T-helper 17 cell (primary cell): Measurements from ENCODE around the gene DNAJB13. TPM values are rescaled to one million over a fixed set of nuclear protein-coding genes. Genes with fewer than 3 reads are reported as not detected.
"Not testable (repeated sequence)": the region's sequence is repeated elsewhere in the genome, so short reads cannot be mapped to it uniquely, and the experiment has no call there.

Experiments
- ATAC-seq: fragments of 150-1000 bp; cut with Tn5 transposase; 2 replicates; pipeline ENCODE4 v1.10.0; 2021; ENCODE audit warnings: mild to moderate bottlenecking, moderate library complexity
- DNase-seq, 3 donors: peaks; one replicate each; pipeline versions ENCODE4 v3.0.0 to v3.0.0-alpha.2; 2020 to 2021
- H3K9me3 ChIP-seq: one replicate; pipeline ENCODE4 v1.7.0; 2013; ENCODE audit warnings: low read length, mild to moderate bottlenecking; ENCODE audit not compliant: control insufficient read depth, poor library complexity, severe bottlenecking
- H3K27ac Mint-ChIP-seq: one replicate; pipeline ENCODE4 v1.8.0; 2022; ENCODE audit warnings: mild to moderate bottlenecking, moderate library complexity, mixed read lengths
- H3K27me3 Mint-ChIP-seq: one replicate; pipeline ENCODE4 v1.8.0; 2022; ENCODE audit warnings: mixed read lengths
- H3K36me3 Mint-ChIP-seq: one replicate; pipeline ENCODE4 v1.8.0; 2022; ENCODE audit warnings: low read depth, mixed read lengths
- H3K4me1 Mint-ChIP-seq: one replicate; pipeline ENCODE4 v1.8.0; 2022; ENCODE audit warnings: mild to moderate bottlenecking, mixed read lengths
- H3K4me3 Mint-ChIP-seq: one replicate; pipeline ENCODE4 v1.8.0; 2022; ENCODE audit warnings: mild to moderate bottlenecking, moderate library complexity, mixed read lengths
- total RNA-seq, 4 donors: library from RNA in 2 of 4; stranded (reverse) in 2 of 4; gene quantifications; one replicate each; pipeline ENCODE4 v1.2.3 and lab custom pipeline; 2022 to 2026

The DNAJB13 gene, protein sequence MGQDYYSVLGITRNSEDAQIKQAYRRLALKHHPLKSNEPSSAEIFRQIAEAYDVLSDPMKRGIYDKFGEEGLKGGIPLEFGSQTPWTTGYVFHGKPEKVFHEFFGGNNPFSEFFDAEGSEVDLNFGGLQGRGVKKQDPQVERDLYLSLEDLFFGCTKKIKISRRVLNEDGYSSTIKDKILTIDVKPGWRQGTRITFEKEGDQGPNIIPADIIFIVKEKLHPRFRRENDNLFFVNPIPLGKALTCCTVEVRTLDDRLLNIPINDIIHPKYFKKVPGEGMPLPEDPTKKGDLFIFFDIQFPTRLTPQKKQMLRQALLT
- total RNA-seq (under 1 TPM in 1 of 2 donors, not detected in 1; 0.40 TPM), total RNA-seq (lab: John Stamatoyannopoulos, UW) (0 to 0.08 reads per million in 2 donors)

DNA sequence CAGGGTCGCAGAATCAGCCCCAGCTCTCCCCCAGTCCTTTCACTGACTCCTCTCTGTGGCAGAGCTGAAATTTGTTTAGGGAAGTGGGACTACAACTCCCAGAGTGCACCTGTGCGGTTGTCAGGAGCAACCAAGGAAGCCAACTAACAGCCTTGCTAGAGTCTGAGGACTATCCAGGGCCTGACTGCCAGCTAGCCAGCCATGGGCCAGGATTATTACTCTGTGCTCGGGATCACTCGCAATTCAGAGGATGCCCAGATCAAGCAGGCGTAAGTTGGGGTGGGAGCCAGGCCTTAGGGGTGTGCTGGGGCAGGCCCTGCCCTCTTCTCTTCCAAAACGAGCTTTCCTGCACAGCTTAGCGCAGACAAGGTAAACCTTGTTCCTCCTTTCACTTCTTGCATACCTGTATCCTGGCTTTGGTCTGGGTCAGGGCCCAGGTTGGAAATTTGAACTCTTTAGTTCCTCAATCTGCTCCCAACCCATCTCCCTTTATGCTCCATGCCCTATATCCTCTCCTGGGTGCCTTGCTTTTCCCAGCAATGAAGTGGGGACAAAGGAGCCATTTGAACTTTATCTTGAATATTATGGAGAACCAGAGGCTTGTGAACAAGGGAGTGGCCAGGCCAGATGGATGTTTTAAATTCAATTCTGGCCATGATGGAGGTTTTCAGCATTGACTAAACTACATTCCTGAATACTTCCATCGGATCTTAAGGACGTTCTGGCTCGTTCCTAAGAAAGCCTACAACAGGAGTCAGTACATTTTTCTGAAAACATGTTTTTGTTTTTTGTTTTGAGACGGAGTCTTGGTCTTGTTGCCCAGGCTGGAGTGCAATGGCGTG lies at the start of gene DNAJB13:
Gene DNAJB13, plus strand, starts transcription at position 158 of the 842 bp plus-strand sequence. Its CDS starts 44 bp downstream, at position 202.
- DNase-seq (no peak), ATAC-seq (peak; percentile 61)
- Mint-ChIP-seq H3K36me3 (peaks cover 5% of the 10 kb centered on the region), H3K27ac (no peak within 1 kb of the TSS), H3K27me3 (peaks cover 14% of the 10 kb centered on the region), H3K4me3 (no peak within 1 kb of the TSS), H3K4me1 (peaks cover 2% of the 10 kb centered on the region)
- no peaks in the 10 kb centered on the region for H3K9me3 ChIP-seq

DNA sequence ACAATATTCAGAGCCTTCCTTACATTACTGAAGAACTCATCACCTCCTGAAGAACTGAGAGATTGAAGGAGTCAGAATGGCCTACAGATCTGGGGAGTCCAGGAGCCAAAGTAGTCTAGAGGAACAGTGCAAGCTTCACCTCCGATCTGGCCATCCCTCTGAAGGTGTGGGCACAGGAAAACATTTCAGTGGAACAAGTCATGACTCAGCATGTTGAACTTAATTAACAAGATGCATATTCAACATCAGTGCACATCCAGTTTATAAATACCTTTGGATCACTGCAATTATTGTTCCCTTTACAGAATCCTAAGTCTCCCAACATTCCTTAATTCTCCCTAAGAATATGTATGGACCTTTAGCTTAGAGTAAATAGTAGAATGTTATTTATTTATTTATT lies 48.5 kb upstream of the DNAJB13 start:
- no peaks in the 10 kb centered on the region for H3K4me1 Mint-ChIP-seq
- peaks cover 6% of the 10 kb centered on the region for H3K36me3 Mint-ChIP-seq
- no peak for DNase-seq
- no peak overlapping the region for H3K27ac Mint-ChIP-seq
- no peak overlapping the region for H3K4me3 Mint-ChIP-seq
- H3K27me3 Mint-ChIP-seq: no peaks in the 10 kb centered on the region
- ATAC-seq: no peak
- H3K9me3 ChIP-seq: no peaks in the 10 kb centered on the region

DNA sequence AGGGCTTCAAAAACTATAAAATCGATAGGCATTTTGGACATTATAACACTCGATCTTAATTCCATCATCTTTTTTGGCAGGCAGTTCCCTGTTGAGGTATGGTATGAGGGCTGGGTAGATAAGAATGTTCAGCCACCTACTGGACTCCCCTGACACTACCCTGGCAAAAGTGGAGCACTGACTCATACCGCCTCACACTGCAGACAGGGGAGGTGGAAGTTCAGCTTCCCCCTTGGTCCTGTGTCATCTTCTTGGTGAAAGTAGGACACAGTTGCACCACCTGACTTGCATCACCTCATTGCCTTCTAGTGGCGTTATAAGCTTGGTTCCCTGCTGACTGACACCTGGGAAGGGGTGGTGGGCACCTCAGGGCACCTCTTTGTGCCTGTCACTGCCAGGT lies 43.6 kb upstream of the DNAJB13 start:
- Mint-ChIP-seq H3K4me3 (no peak overlapping the region), H3K27me3 (no peaks in the 10 kb centered on the region), H3K27ac (peak overlapping the region; percentile 4), H3K4me1 (peaks cover 7% of the 10 kb centered on the region), H3K36me3 (peaks cover 12% of the 10 kb centered on the region)
- DNase-seq (no peak), ATAC-seq (peak; percentile 77)
- no peaks in the 10 kb centered on the region for H3K9me3 ChIP-seq

DNA sequence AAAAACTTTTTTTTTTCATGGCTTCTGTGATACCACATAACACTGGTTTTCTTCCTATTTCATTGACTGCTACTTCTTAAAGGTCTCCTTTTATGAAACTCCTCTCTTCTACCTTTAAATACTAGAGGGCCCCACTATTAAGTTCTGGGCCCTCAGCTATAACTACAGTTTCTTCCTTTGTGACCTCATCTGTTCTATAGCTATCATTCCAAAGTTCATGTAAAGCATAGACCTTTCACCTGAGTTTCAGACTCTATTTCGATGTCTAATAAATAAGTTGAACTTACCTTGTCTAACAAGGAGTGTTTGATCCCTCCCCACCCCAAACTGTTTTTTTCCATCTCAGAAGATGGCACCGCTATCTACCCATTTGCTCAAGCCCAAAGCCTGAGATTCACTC lies 38.8 kb upstream of the DNAJB13 start:
- peaks cover 12% of the 10 kb centered on the region for H3K4me1 Mint-ChIP-seq
- DNase-seq (no peak), ATAC-seq (no peak)
- peaks cover 21% of the 10 kb centered on the region for H3K36me3 Mint-ChIP-seq
- H3K27me3 Mint-ChIP-seq: no peaks in the 10 kb centered on the region
- no peak overlapping the region for H3K4me3 Mint-ChIP-seq
- H3K27ac Mint-ChIP-seq: peak overlapping the region; percentile 77
- no peaks in the 10 kb centered on the region for H3K9me3 ChIP-seq

- no peaks in the 10 kb centered on the region for H3K27me3 Mint-ChIP-seq
- H3K36me3 Mint-ChIP-seq: peaks cover 21% of the 10 kb centered on the region
- DNase-seq (no peak), ATAC-seq (no peak)
- peaks cover 12% of the 10 kb centered on the region for H3K4me1 Mint-ChIP-seq
- H3K9me3 ChIP-seq: no peaks in the 10 kb centered on the region
- H3K27ac Mint-ChIP-seq: no peak overlapping the region
- H3K4me3 Mint-ChIP-seq: no peak overlapping the region
These were observed 37.4 kb upstream of the DNAJB13 start for GRCh38 chr11:73913472-73913871.

DNA sequence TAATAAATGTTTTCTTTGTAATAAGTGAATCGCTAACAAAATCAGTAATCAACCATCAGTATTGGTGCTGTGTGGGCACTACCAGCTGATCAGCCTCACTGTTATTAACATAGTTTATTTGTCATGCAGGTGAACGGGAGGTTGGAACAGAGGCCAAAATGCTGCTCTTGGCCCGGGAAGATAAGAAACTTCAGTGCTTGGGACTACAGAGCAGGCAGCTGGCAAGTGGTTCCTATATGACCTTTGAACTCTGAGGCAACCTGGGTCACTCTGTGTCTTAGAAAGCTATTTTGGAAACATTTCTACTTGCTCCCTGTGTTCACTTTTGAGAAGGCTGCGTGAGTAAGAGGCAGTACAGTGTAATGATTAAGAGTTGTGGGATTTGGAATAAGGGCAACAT lies 36.5 kb upstream of the DNAJB13 start:
- Mint-ChIP-seq H3K4me1 (peaks cover 12% of the 10 kb centered on the region), H3K36me3 (peaks cover 24% of the 10 kb centered on the region), H3K4me3 (no peak overlapping the region), H3K27me3 (no peaks in the 10 kb centered on the region), H3K27ac (no peak overlapping the region)
- no peaks in the 10 kb centered on the region for H3K9me3 ChIP-seq
- no peak for DNase-seq
- no peak for ATAC-seq

DNA sequence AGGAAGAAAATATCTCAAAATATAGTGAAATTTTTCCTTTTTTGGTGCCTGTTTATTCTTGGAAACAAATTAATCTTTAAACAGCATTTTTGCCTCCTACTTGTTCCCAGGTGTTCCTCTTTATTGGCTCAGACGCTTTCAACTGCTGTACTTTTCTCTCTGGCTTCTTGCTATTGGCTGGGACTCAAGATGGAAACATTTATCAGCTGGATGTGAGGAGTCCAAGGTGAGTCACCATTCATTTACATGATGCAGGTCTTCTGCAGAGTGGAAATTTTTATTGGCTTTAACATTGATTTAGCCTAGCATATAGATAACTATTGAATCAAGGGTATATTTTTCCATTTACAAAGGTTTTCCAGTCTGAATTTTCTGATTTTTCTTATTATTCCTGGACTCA lies 34.4 kb upstream of the DNAJB13 start:
- ATAC-seq (no peak), DNase-seq (no peak)
- H3K27me3 Mint-ChIP-seq: no peaks in the 10 kb centered on the region
- H3K9me3 ChIP-seq: no peaks in the 10 kb centered on the region
- H3K36me3 Mint-ChIP-seq: peaks cover 19% of the 10 kb centered on the region
- no peak overlapping the region for H3K27ac Mint-ChIP-seq
- peaks cover 9% of the 10 kb centered on the region for H3K4me1 Mint-ChIP-seq
- H3K4me3 Mint-ChIP-seq: no peak overlapping the region

GRCh38 chr11:73921180-73921579 lies 29.6 kb upstream of the DNAJB13 start:
- no peaks in the 10 kb centered on the region for H3K9me3 ChIP-seq
- H3K36me3 Mint-ChIP-seq: peaks cover 9% of the 10 kb centered on the region
- no peak overlapping the region for H3K27ac Mint-ChIP-seq
- no peaks in the 10 kb centered on the region for H3K4me1 Mint-ChIP-seq
- H3K4me3 Mint-ChIP-seq: no peak overlapping the region
- no peaks in the 10 kb centered on the region for H3K27me3 Mint-ChIP-seq
- ATAC-seq (no peak), DNase-seq (no peak)

GRCh38 chr11:73929388-73929787 lies 21.4 kb upstream of the DNAJB13 start:
- Mint-ChIP-seq H3K4me1 (no peaks in the 10 kb centered on the region), H3K4me3 (no peak overlapping the region), H3K27me3 (no peaks in the 10 kb centered on the region), H3K27ac (peak overlapping the region; percentile 3), H3K36me3 (peaks cover 4% of the 10 kb centered on the region)
- ATAC-seq (no peak), DNase-seq (no peak)
- H3K9me3 ChIP-seq: no peaks in the 10 kb centered on the region

GRCh38 chr11:73931039-73931645 lies 19.7 kb upstream of the DNAJB13 start:
- no peaks in the 10 kb centered on the region for H3K9me3 ChIP-seq
- ATAC-seq (no peak), DNase-seq (no peak)
- Mint-ChIP-seq H3K4me3 (no peak overlapping the region), H3K27ac (no peak overlapping the region), H3K36me3 (peaks cover 4% of the 10 kb centered on the region), H3K4me1 (no peaks in the 10 kb centered on the region), H3K27me3 (no peaks in the 10 kb centered on the region)

DNA sequence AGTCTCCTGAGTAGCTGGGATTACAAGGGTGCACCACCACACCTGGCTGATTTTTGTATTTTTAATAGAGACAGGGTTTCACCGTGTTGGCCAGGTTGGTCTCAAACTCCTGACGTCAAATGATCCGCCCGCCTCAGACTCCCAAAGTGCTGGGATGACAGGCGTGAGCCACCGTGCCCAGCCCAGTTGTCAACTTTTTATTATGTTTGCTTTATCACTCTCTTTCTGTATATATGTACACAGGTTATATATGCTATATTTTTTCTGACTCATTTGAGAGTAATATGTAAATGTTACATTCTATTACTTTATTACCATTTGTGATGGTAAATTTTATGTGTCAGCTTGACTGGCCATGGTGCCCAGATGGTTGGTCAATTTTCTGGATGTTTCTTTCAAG lies 18.9 kb upstream of the DNAJB13 start:
- Mint-ChIP-seq H3K27me3 (no peaks in the 10 kb centered on the region), H3K27ac (no peak overlapping the region)
- ATAC-seq: no peak

DNA sequence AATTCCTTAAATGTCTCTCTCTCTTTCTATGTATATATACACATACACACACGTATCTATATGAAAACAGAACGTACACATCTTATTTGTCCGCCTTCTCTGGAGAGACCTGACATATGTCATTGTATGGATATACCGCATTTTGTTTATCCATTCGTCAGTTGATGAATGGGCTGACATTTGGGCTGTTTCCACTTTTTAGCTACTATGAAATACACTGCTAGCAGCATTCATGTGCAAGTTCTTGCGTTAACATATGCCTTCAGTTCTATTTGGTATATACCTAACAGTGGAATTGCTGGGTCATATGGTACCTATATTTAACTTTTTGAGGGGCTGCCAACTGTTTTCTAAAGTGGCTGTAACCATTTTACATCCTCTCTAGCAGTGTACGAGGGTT lies 18.0 kb upstream of the DNAJB13 start:
- Mint-ChIP-seq H3K36me3 (peaks cover 4% of the 10 kb centered on the region), H3K4me3 (no peak overlapping the region), H3K4me1 (no peaks in the 10 kb centered on the region), H3K27me3 (no peaks in the 10 kb centered on the region), H3K27ac (no peak overlapping the region)
- no peak for ATAC-seq
- H3K9me3 ChIP-seq: no peaks in the 10 kb centered on the region
- DNase-seq: no peak

More for the DNA sequence above, 18.9 kb upstream of the DNAJB13 start:
- no peak for DNase-seq
- Mint-ChIP-seq H3K36me3 (peaks cover 4% of the 10 kb centered on the region), H3K4me1 (no peaks in the 10 kb centered on the region), H3K4me3 (no peak overlapping the region)
- H3K9me3 ChIP-seq: no peaks in the 10 kb centered on the region

GRCh38 chr11:73936047-73936446 lies 14.8 kb upstream of the DNAJB13 start:
- not testable (repeated sequence) for H3K4me1 Mint-ChIP-seq, H3K4me3 Mint-ChIP-seq, H3K27me3 Mint-ChIP-seq, ATAC-seq, H3K9me3 ChIP-seq, H3K27ac Mint-ChIP-seq, H3K36me3 Mint-ChIP-seq, DNase-seq
